Measurements from ENCODE around the gene MORN3. TPM values are rescaled to one million over a fixed set of nuclear protein-coding genes. Genes with fewer than 3 reads are reported as not detected.
"Not testable (repeated sequence)": the region's sequence is repeated elsewhere in the genome, so short reads cannot be mapped to it uniquely, and the experiment has no call there.

Gene MORN3
- total RNA-seq, 3 donors from 2014 or later, result 0.29 to 2.0 TPM; not detected in 1

DNA sequence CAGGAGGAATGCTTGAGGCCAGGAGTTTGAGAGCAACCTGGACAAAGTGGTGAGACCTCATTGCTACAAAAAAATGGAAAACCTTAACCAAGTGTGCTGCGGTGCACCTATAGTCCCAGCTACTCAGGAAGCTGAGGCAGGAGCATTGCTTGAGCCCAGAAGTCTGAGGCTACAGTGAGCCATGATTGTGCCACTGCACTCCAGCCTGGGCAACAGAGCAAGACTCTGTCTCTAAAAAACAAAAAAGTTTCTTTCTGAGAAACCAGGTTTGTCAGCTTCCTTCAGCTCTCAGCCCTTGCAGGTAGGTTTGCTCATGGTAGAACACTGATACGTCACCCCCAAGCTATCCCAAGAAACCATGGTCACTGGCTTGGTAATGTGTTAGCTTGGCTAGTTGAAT lies 20.0 kb upstream of the MORN3 start:
- DNase-seq (ENCODE audit: low spot score in 2 of 2), result no peak
- Histone ChIP-seq H3K9me3 (no peaks in the 10 kb centered on the region), H3K27ac (no peak overlapping the region), H3K4me1 (no peaks in the 10 kb centered on the region), H3K27me3 (no peaks in the 10 kb centered on the region), H3K36me3 (no peaks in the 10 kb centered on the region), H3K4me3 (no peak overlapping the region)
- intact Hi-C loops (cut with DNase I; ENCODE audit: low total_unique reads), result no loop called here
- TF ChIP-seq POLR2A (IDR thresholded peaks at IDR 0.05), result no peak

DNA sequence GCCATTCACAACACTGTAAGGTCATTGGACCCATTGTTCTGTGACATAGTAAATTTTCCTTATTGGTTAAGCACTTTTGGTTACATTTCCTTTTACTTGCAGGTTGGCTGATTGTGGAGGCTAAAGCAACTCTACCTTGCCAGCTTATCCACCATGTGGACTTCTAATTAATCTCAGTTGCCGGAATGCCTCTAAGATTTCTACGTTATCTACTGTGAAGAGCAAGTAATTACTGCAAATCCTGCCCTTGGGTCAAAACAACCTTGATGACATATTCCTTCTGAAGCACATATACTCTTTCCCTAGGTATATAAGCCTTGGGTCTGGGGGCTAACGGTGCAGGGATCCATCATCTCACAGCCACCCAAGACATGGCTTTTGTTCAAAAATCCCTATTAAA lies 19.5 kb upstream of the MORN3 start:
- Histone ChIP-seq H3K4me3 (no peak overlapping the region), H3K36me3 (no peaks in the 10 kb centered on the region), H3K4me1 (no peaks in the 10 kb centered on the region), H3K27ac (no peak overlapping the region), H3K9me3 (no peaks in the 10 kb centered on the region), H3K27me3 (no peaks in the 10 kb centered on the region)
- intact Hi-C loops (cut with DNase I; ENCODE audit: low total_unique reads), result no loop called here
- DNase-seq (ENCODE audit: low spot score in 2 of 2), result no peak
- TF ChIP-seq POLR2A (IDR thresholded peaks at IDR 0.05) (no peak), POLR2AphosphoS5 (IDR thresholded peaks at IDR 0.05) (no peak)
- TF ChIP-seq, protein P1, sequence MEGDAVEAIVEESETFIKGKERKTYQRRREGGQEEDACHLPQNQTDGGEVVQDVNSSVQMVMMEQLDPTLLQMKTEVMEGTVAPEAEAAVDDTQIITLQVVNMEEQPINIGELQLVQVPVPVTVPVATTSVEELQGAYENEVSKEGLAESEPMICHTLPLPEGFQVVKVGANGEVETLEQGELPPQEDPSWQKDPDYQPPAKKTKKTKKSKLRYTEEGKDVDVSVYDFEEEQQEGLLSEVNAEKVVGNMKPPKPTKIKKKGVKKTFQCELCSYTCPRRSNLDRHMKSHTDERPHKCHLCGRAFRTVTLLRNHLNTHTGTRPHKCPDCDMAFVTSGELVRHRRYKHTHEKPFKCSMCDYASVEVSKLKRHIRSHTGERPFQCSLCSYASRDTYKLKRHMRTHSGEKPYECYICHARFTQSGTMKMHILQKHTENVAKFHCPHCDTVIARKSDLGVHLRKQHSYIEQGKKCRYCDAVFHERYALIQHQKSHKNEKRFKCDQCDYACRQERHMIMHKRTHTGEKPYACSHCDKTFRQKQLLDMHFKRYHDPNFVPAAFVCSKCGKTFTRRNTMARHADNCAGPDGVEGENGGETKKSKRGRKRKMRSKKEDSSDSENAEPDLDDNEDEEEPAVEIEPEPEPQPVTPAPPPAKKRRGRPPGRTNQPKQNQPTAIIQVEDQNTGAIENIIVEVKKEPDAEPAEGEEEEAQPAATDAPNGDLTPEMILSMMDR (IDR thresholded peaks at IDR 0.05), result no peak

DNA sequence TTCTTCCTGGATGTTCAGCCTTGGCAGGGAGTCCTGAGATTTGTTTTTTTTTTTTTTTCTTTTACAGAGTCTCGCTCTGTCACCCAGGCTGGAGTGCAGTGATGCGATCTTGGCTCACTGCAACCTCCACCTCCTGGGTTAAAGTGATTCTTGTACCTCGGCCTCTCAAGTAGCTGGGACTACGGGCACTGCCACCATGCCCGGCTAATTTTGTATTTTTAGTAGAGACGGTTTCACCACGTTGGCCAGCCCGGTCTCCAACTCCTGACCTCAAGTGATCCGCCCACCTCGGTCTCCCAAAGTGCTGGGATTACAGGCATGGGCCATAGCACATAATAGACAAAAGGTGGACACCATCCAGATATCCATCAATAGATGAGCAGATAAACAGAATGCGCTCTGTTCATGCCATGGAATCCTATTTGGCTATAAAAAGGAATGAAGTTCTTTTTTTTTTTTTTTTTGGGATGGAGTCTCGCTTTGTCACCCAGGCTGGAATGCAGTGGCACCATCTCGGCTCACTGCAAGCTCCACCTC lies 10.3 kb upstream of the MORN3 start:
- intact Hi-C loops (cut with DNase I; ENCODE audit: low total_unique reads), result loop anchor here (10.0 kb wide), 1 partner anchor 125 kb away; no protein-coding TSS in a partner anchor
- H3K27ac ChIP-seq, result peak overlapping the region; percentile 30 to 32
- H3K36me3 ChIP-seq; H3K9me3 ChIP-seq; DNase-seq (ENCODE audit: low spot score in 2 of 2); H3K4me3 ChIP-seq; H3K27me3 ChIP-seq; H3K4me1 ChIP-seq: not testable (repeated sequence)

DNA sequence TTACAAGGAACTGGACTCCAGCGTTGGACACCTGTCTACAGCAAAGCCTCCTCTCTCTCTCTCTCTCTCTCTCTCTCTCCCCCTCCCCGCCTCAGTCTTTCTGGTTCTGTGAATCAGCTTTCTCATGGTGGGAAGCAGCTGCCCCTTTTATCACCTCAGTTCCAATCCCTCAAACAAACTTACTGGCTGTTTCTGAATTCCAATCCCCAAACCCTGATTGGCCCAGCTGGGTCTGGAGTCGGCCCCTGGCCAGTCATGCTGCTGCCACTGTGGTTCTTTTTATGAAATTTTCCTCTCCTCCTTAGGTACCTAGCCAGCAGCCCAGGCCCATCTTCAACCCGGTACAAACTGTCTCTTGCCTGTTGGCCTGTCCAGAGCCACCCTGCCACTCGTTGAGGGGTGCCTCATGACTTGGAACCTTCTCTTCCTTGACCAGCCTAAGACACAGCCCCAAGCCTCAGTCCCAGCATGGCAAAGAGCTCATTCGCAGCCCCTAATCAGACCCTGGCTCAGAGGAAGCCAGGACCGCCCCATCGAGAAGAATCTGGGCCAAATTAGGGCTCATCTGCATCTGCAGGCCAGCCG lies 9.4 kb upstream of the MORN3 start:
- H3K27me3 ChIP-seq, result no peaks in the 10 kb centered on the region
- peak overlapping the region; percentile 25 to 30 for H3K27ac ChIP-seq
- no peaks in the 10 kb centered on the region for H3K9me3 ChIP-seq
- TF ChIP-seq POLR2AphosphoS5 (IDR thresholded peaks at IDR 0.05) (no peak), POLR2A (IDR thresholded peaks at IDR 0.05) (no peak)
- TF ChIP-seq, protein P1 (IDR thresholded peaks at IDR 0.05), result no peak
- H3K4me1 ChIP-seq, result peaks cover 0 to under 1% of the 10 kb centered on the region in 2 donors
- H3K36me3 ChIP-seq, result no peaks in the 10 kb centered on the region
- H3K4me3 ChIP-seq, result no peak overlapping the region
- no peak for DNase-seq (ENCODE audit: low spot score in 2 of 2)
- intact Hi-C loops (cut with DNase I; ENCODE audit: low total_unique reads), result loop anchor here (10.0 kb wide), 1 partner anchor 124 kb away; no protein-coding TSS in a partner anchor

DNA sequence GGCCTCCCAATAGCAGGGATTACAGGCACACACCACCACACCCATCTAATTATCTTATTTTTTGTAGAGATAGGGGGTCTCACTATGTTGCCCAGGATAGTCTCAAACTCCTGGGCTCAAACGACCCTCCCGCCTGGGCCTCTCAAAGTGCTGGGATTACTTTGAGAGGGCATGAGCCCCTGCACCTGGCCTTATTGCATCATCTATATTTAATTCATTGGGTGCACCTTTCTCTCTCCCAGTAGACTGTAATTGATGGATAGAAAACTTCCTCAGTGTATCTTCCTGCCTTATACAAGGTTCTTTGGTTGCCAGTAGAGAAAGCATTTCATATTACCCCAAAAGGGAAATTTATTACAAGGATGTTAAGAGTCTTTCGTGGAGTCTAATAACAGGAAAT lies 8.9 kb upstream of the MORN3 start:
- Histone ChIP-seq H3K4me1 (peaks cover 0 to 5% of the 10 kb centered on the region in 2 donors), H3K36me3 (no peaks in the 10 kb centered on the region), H3K4me3 (no peak overlapping the region), H3K9me3 (no peaks in the 10 kb centered on the region), H3K27me3 (no peaks in the 10 kb centered on the region), H3K27ac (no peak overlapping the region)
- TF ChIP-seq POLR2AphosphoS5 (IDR thresholded peaks at IDR 0.05), result no peak
- TF ChIP-seq, protein P1 (IDR thresholded peaks at IDR 0.05), result no peak
- no peak for TF ChIP-seq POLR2A (IDR thresholded peaks at IDR 0.05)
- intact Hi-C loops (cut with DNase I; ENCODE audit: low total_unique reads), result loop anchor here (10.0 kb wide), 1 partner anchor 124 kb away; no protein-coding TSS in a partner anchor
- DNase-seq (ENCODE audit: low spot score in 2 of 2), result no peak

DNA sequence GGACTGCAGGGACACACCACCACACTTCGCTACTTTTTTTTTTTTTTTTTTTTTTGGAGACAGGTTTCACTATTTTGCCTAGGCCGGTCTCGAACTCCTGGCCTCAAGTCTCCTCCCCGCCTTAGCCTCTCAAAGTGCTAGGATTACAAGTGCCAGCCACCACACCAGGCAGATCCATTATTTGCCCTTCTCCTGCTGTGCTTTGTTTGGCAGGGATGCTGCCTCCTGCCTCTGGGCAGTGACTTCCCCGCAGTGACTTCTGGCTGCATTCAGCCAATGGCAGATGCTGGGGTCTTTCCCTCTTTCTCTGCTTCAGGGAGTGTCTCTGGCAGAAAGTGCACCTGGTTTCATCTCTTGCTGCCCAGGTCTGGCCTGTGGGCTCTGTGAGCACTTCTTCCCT lies 6.7 kb upstream of the MORN3 start:
- intact Hi-C loops (cut with DNase I; ENCODE audit: low total_unique reads), result loop anchor here (10.0 kb wide), 1 partner anchor 121 kb away; no protein-coding TSS in a partner anchor
- TF ChIP-seq POLR2A (IDR thresholded peaks at IDR 0.05) (no peak), POLR2AphosphoS5 (IDR thresholded peaks at IDR 0.05) (no peak)
- TF ChIP-seq, protein P1 (IDR thresholded peaks at IDR 0.05), result no peak
- Histone ChIP-seq H3K9me3 (no peaks in the 10 kb centered on the region), H3K36me3 (no peaks in the 10 kb centered on the region), H3K27ac (no peak overlapping the region), H3K4me3 (no peak overlapping the region), H3K4me1 (peaks cover 0 to 9% of the 10 kb centered on the region in 2 donors), H3K27me3 (no peaks in the 10 kb centered on the region)
- DNase-seq (ENCODE audit: low spot score in 2 of 2), result no peak
